Measurements from ENCODE around the gene TRH. TPM values are rescaled to one million over a fixed set of nuclear protein-coding genes. Genes with fewer than 3 reads are reported as not detected.
A peak's percentile ranks its signal among the peaks of the same experiment; 100 is the strongest.

Gene TRH
- total and polyA plus RNA-seq, 2 experiments from 2014 or later = 0.19 TPM; not detected in 1

DNA sequence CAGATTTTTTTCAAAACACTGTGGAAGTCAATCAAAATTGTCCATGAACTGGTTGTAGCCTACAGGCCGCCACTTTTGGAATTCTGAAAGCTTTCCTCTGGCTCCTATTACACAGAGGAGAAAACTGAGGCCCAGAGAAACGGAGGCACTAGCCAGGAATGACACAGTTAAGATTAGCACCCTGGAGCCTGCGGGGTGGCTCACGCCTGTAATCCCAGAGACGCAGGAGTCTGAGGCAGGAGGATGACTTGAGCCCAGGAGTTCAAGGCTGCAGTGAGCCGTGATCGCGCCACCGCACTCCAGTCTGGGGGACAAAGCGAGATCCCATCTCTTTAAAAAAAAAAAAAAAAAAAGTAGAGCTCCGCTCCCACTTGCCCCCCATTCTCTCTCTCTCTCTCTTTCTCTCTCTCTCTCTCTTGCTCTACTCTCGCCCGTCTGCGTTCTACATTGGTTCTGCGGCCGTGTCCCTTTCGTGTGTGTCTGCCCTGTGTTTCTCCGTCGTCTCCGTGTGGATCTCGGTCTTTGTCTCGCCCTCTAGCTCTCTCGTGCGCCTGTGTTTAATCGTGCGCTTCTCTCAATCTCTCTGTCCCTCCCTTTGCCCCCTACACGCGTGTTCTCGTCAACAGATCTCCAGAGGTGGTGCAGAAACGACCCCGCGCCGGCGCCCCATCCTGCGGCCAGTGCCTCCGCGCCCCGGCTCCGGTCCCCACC, 512 bp upstream of the TRH start:
- 39 to 42% methylated on average over 38 to 39 of the region's 39 CpGs for WGBS, 2 experiments (ENCODE audit: low coverage in 1 of 2, low lambda C conversion rate in 2 of 2, missing lambda C conversion rate in 2 of 2)
- in situ Hi-C loops (cut with MboI) = no loop called here
- Histone ChIP-seq H3K27ac (no peak overlapping the region), H3K36me3 (ENCODE audit: low read depth) (no peaks in the 10 kb centered on the region), H3K9ac (no peak overlapping the region), H3K9me2 (ENCODE audit: insufficient read depth) (no peaks in the 10 kb centered on the region), H2AFZ (no peak overlapping the region), H4K20me1 (ENCODE audit: insufficient read depth) (no peaks in the 10 kb centered on the region), H3K79me2 (ENCODE audit: insufficient read depth) (no peaks in the 10 kb centered on the region), H3F3A (ENCODE audit: insufficient read depth) (no peaks in the 10 kb centered on the region), H3K4me2 (ENCODE audit: unreplicated experiment) (no peak overlapping the region), H3K4me1 (ENCODE audit: insufficient read depth) (no peaks in the 10 kb centered on the region), H3K27me3 (replicated peaks; ENCODE audit: insufficient read depth) (peaks cover 60% of the 10 kb centered on the region), H3K9me3 (ENCODE audit: low read depth) (no peaks in the 10 kb centered on the region), H3K4me3 (no peak overlapping the region)
- DNase-seq = no peak
- TF ChIP-seq EZH2 (IDR thresholded peaks at IDR 0.05; ENCODE audit: insufficient read depth, poor library complexity, severe bottlenecking) (peak; percentile 78), EZH2phosphoT487 (IDR thresholded peaks at IDR 0.05; ENCODE audit: insufficient read depth, low read depth) (no peak)

DNA sequence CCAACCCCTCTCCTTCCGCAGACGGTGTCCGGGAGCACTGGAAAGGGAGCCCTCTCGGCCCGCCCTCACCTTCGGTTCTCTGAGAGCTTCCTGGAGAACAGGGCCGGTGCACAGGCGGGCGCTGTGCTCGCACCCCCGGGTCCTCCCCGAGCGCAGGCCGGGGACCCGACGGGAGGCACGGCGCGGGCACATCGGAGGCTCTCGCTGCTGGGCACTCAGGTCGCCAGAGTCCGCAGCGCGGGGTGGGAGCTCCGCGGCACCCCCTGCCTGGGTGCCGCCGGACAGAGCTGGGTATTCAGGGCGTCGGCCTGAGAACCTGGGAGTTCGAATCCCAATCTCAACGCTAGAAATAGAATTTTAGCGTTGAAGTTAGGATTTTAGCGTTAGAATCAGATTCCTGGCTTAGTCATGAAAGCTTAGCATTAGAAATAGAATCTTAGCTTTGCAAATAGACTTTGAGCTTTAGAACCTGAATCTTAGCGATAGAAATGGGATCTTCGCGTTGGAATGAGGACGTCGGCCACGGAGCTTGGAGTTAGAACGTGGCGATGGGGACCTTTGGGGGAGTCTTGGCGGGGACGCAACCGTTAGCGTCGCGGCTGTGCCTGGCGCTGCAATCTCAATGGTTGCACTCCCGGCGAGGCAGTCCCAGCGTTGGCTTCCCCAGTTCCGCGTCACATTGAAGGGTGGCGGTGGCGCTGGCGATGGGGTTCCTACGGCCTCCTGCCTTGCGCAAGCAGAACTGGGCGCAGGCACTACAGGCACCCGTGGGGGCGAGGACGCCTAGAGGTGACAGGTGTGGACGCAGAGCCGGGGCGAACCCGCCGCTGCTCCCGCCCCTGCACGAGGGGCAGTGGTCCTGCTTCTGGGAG, 549 bp downstream of the TRH start:
- H4K20me1 ChIP-seq (ENCODE audit: insufficient read depth) = no peaks in the 10 kb centered on the region
- 0 out of 2 replicates have a peak overlapping the region, but pooled peaks have one; percentile 5 for H2AFZ ChIP-seq
- no peak overlapping the region for H3K9ac ChIP-seq
- no peak overlapping the region for H3K4me3 ChIP-seq
- H3K27ac ChIP-seq = no peak overlapping the region
- H3K4me1 ChIP-seq (ENCODE audit: insufficient read depth) = no peaks in the 10 kb centered on the region
- peak; percentile 38 for DNase-seq
- no peaks in the 10 kb centered on the region for H3K79me2 ChIP-seq (ENCODE audit: insufficient read depth)
- no peaks in the 10 kb centered on the region for H3K9me2 ChIP-seq (ENCODE audit: insufficient read depth)
- H3K9me3 ChIP-seq (ENCODE audit: low read depth) = no peaks in the 10 kb centered on the region
- no peak overlapping the region for H3K4me2 ChIP-seq (ENCODE audit: unreplicated experiment)
- 2% methylated on average over 55 to 61 of the region's 71 CpGs for WGBS, 2 experiments (ENCODE audit: low coverage in 1 of 2, low lambda C conversion rate in 2 of 2, missing lambda C conversion rate in 2 of 2)
- in situ Hi-C loops (cut with MboI) = no loop called here
- TF ChIP-seq EZH2 (IDR thresholded peaks at IDR 0.05; ENCODE audit: insufficient read depth, poor library complexity, severe bottlenecking) = peak; percentile 85
- peak; percentile 74; the same call in 1 of the 2 replicates for TF ChIP-seq EZH2phosphoT487 (IDR thresholded peaks at IDR 0.05; ENCODE audit: insufficient read depth, low read depth)
- H3K27me3 ChIP-seq (replicated peaks; ENCODE audit: insufficient read depth) = peaks cover 56% of the 10 kb centered on the region
- H3K36me3 ChIP-seq (ENCODE audit: low read depth) = no peaks in the 10 kb centered on the region
- H3F3A ChIP-seq (ENCODE audit: insufficient read depth) = no peaks in the 10 kb centered on the region

DNA sequence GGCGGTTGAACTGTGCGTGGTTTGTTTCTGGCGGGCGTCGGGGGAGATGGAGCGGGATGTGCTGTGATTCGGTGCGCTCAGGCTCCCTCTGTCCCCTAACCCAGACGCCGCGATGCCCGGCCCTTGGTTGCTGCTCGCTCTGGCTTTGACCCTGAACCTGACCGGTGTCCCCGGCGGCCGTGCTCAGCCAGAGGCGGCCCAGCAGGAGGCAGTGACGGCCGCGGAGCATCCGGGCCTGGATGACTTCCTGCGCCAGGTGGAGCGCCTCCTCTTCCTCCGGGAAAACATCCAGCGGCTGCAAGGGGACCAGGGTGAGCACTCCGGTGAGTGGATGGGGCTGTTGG, 1.2 kb downstream of the TRH start:
- H3K9me2 ChIP-seq (ENCODE audit: insufficient read depth) = no peaks in the 10 kb centered on the region
- no peaks in the 10 kb centered on the region for H3K36me3 ChIP-seq (ENCODE audit: low read depth)
- no peak overlapping the region for H3K4me2 ChIP-seq (ENCODE audit: unreplicated experiment)
- no peaks in the 10 kb centered on the region for H3K4me1 ChIP-seq (ENCODE audit: insufficient read depth)
- 4 to 6% methylated on average over 26 to 27 of the region's 27 CpGs for WGBS, 2 experiments (ENCODE audit: low coverage in 1 of 2, low lambda C conversion rate in 2 of 2, missing lambda C conversion rate in 2 of 2)
- no peak overlapping the region for H2AFZ ChIP-seq
- no peak for DNase-seq
- no peak overlapping the region for H3K27ac ChIP-seq
- no peaks in the 10 kb centered on the region for H4K20me1 ChIP-seq (ENCODE audit: insufficient read depth)
- no peaks in the 10 kb centered on the region for H3K9me3 ChIP-seq (ENCODE audit: low read depth)
- H3K79me2 ChIP-seq (ENCODE audit: insufficient read depth) = no peaks in the 10 kb centered on the region
- no peak overlapping the region for H3K4me3 ChIP-seq
- peaks cover 60% of the 10 kb centered on the region for H3K27me3 ChIP-seq (replicated peaks; ENCODE audit: insufficient read depth)
- H3F3A ChIP-seq (ENCODE audit: insufficient read depth) = no peaks in the 10 kb centered on the region
- in situ Hi-C loops (cut with MboI) = no loop called here
- TF ChIP-seq EZH2phosphoT487 (IDR thresholded peaks at IDR 0.05; ENCODE audit: insufficient read depth, low read depth) = no peak
- peak; percentile 25 for TF ChIP-seq EZH2 (IDR thresholded peaks at IDR 0.05; ENCODE audit: insufficient read depth, poor library complexity, severe bottlenecking)
- no peak overlapping the region for H3K9ac ChIP-seq

DNA sequence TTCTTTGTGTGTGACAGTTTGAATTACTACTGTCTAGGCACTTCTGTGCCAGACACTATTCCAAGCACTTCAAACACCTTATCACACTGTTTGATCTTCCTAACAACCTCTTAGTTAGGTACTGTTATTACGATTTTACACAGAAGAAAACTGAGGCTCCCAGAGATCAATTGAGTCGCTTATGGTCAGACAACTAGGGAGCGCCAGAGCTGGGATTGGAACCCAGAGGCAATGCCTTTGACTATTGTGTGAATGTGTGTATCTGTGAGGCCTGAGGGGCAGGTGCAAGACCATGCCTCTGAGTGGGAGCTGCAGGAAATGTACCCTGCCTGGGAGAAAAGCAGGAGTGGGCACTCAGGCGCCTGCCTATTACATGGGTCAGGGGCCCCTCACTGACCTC, 1.8 kb downstream of the TRH start:
- H3K9ac ChIP-seq = no peak overlapping the region
- peaks cover 67% of the 10 kb centered on the region for H3K27me3 ChIP-seq (replicated peaks; ENCODE audit: insufficient read depth)
- in situ Hi-C loops (cut with MboI) = no loop called here
- H4K20me1 ChIP-seq (ENCODE audit: insufficient read depth) = no peaks in the 10 kb centered on the region
- DNase-seq = no peak
- TF ChIP-seq EZH2 (IDR thresholded peaks at IDR 0.05; ENCODE audit: insufficient read depth, poor library complexity, severe bottlenecking) (no peak), EZH2phosphoT487 (IDR thresholded peaks at IDR 0.05; ENCODE audit: insufficient read depth, low read depth) (no peak)
- 63 to 71% methylated on average over 4 of the region's 4 CpGs for WGBS, 2 experiments (ENCODE audit: low coverage in 1 of 2, low lambda C conversion rate in 2 of 2, missing lambda C conversion rate in 2 of 2)
- H3K4me2 ChIP-seq (ENCODE audit: unreplicated experiment) = no peak overlapping the region
- no peaks in the 10 kb centered on the region for H3K4me1 ChIP-seq (ENCODE audit: insufficient read depth)
- H2AFZ ChIP-seq = no peak overlapping the region
- H3K9me3 ChIP-seq (ENCODE audit: low read depth) = no peaks in the 10 kb centered on the region
- H3K27ac ChIP-seq = no peak overlapping the region
- H3K9me2 ChIP-seq (ENCODE audit: insufficient read depth) = no peaks in the 10 kb centered on the region
- no peaks in the 10 kb centered on the region for H3K79me2 ChIP-seq (ENCODE audit: insufficient read depth)
- no peaks in the 10 kb centered on the region for H3K36me3 ChIP-seq (ENCODE audit: low read depth)
- no peaks in the 10 kb centered on the region for H3F3A ChIP-seq (ENCODE audit: insufficient read depth)
- H3K4me3 ChIP-seq = no peak overlapping the region

Data from GM23248 (cell line).